ENCODE data around the gene STAG1.
A peak's percentile ranks its signal among the peaks of the same experiment; 100 is the strongest.
"Not testable (repeated sequence)": the region's sequence is repeated elsewhere in the genome, so short reads cannot be mapped to it uniquely, and the experiment has no call there.

The STAG1 gene

DNA sequence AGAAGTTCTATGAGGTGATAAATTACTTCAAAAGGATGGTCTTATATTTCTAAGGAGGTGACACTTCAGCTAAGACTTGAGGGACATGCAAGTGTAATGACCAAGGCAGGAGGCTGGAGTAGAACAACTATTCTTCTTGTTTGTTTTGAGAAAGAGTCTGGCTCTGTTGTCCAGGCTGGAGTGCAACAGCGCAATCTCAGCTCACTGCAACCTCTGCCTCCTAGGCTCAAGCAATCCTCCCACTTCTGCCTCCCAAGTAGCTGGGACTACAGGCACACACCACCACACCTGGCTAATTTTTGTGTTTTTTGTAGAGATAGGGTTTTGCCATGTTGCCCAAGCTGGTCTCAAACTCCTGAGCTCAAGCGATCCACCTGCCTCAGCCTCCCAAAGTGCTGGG lies 108.8 kb downstream of the STAG1 start:
- DNase-seq = not testable (repeated sequence)

DNA sequence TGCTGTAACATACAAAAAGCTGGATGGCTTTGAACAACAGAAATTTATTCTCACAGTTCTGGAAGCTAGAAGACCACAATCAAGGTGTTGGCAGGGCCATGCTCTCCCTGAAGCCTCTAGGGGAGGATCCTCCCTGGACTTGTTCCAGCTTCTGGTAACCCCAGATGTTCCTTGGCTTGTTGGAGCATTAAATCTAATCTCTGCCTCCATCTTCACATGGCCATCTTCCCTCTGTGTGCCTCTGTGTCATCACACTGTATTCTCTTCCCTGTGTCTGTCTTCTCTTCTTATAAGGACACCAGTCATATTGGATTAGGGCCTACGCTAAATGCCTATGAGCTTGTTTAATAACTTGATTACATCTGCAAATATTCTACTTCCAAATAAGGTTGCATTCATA lies 109.5 kb downstream of the STAG1 start:
- DNase-seq = no peak

GRCh38 chr3:136639069-136639468 lies 113.1 kb downstream of the STAG1 start:
- no peak for DNase-seq

GRCh38 chr3:136637176-136637575 lies 115.0 kb downstream of the STAG1 start:
- DNase-seq = no peak

DNA sequence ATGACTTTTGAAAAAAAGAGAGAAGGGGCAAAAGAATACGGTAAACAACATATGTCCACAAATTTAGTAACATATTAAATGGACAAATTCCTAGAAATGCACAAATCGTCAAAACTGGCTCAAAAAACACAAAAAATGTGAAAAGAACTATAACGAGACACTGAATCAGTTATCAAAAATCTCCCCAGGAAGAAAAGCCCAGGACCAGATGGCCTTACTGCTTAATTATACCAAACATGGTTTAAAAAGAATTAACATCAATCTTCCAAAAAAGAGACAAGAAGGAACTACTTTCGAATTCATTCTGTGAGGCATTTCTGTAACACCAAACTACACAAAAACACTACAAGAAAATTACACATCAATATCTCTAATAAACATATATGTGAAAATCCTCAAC lies 117.4 kb downstream of the STAG1 start:
- DNase-seq = no peak

DNA sequence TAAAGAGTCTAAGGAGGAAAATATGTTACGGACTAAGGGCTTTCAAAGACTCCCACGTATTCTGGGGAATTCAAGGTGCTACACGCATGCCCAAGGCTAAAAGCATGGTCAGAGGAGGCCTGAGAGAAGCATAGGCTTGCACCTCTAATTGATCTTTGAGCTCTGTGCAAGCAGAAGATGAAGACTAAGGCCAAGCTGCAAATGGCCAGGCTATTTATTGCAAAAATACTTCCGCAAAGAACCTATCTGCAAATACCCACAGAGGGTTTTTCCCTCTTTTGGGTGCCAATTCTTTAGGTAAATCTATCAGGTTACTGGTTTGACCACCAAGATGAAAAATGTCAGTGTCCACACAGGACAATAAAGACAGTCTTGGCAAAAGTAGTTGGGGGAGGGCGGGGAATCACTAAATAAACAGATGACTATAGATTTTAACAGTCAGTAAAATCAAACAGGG lies 119.5 kb downstream of the STAG1 start:
- no peak for DNase-seq

DNA sequence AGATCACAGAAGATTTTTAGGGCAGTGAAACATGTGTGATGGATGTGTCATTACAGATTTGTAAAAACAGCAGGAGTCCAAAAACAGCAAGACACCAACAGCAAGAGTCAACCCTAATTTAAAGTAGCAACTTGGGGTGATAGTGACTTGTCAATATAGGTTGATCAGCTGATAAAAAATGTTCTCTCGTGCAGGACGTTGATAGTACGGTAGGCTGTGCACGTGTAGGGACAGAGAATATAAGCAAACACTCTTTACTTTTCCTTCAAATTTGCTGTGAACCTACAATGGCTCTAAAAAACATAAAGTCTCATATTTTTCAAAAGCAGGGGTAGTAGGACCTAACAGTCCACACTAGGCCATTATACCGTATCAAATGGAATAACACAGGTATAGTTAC lies 120.8 kb downstream of the STAG1 start:
- no peak for DNase-seq

- no peak for DNase-seq
Measured at GRCh38 chr3:136630915-136631314, 121.3 kb downstream of the STAG1 start.

GRCh38 chr3:136626493-136626892 lies 125.7 kb downstream of the STAG1 start:
- no peak for DNase-seq

- DNase-seq = no peak
Measured at GRCh38 chr3:136624894-136625815, 127.0 kb downstream of the STAG1 start.

DNA sequence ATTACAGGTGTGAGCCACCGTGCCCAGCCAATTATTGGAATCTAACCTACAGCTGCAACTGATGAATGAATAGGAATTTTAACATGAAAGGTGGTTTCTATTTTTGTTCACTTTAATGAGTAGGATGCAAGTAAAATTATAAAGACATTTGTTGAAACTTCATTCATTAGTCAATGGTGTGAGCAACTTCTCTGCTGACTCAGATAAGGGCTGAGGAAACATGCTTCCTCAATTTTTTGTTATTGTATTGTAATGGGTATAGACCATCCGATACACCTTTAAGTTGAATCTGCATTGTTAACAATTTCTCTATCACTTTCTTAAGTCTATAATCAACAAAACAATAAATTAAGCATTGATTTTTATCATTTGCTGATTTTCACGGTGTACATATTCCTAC lies 127.8 kb downstream of the STAG1 start:
- DNase-seq = no peak

- DNase-seq = peak; percentile 58
Measured at GRCh38 chr3:136621628-136622027, 130.6 kb downstream of the STAG1 start.

DNA sequence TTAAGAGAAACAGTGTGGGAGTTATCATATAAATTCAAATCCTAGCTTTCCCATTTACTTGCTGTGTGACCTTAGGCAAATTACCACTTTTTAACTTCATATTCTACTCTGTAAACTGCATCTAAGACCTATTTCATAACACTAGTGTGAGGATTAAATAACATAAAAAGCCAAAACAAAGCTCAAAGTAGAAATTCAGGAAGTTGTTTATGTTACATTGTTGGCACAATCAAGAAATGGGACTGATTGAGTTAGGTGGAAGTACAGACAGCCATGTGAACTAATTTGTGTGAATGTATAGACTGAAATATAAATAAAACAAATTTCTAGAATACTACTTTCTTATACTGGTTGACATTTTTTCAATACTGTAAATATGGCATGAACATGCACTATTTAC lies 131.7 kb downstream of the STAG1 start:
- DNase-seq = no peak

DNA sequence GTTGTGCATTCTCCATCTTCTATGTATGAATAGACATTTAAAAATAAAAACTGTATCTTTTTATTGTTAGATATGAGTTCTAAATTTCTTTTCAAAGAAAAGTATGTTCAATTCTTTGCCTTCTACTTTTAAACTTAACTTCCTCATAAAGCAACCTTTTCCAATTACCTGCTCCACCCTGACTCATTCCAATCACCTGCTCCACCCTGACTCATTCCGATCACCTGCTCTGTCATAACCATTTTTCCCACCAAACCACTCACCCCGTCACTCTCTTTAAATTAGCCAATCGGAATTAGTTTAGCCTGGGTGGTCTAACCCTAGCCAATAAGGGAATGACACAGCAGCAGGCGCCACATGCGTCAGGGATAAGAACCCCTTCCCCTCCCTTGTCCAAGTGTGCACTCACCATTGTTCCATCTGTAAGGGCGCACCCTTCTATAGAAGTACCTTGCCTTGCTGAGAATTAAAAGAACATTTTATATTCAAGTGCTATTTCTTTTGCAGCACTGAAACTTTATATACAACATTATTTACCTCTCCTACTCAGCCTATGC lies 134.1 kb downstream of the STAG1 start:
- not testable (repeated sequence) for DNase-seq

GRCh38 chr3:136617198-136617597 lies 135.0 kb downstream of the STAG1 start:
- DNase-seq = no peak

DNA sequence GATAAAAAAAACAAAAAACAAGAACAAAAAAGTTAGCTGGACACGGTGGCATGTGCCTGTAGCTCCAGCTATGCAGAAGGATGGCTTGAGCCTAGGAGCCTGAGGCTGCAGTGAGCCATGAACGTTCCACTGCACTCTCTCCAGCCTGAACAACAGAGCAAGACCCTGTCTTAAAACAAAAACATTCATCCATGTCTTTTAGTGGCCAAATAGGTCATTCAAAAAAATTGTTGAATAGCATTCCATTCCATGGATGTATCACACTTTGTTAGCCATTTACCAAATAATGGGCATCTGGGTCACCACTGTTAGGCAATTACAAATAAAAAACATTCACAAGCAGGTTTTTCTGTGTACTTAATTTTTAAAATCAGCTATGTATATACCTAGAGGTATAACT lies 139.7 kb downstream of the STAG1 start:
- peak; percentile 9 for DNase-seq

GRCh38 chr3:136606990-136607389 lies 145.2 kb downstream of the STAG1 start:
- DNase-seq = no peak

GRCh38 chr3:136606216-136606615 lies 146.0 kb downstream of the STAG1 start:
- not testable (repeated sequence) for DNase-seq

- DNase-seq = peak; percentile 52
Measured at GRCh38 chr3:136604961-136605360, 147.2 kb downstream of the STAG1 start.

- DNase-seq = no peak
Measured at GRCh38 chr3:136602818-136603217, 149.4 kb downstream of the STAG1 start.

DNA sequence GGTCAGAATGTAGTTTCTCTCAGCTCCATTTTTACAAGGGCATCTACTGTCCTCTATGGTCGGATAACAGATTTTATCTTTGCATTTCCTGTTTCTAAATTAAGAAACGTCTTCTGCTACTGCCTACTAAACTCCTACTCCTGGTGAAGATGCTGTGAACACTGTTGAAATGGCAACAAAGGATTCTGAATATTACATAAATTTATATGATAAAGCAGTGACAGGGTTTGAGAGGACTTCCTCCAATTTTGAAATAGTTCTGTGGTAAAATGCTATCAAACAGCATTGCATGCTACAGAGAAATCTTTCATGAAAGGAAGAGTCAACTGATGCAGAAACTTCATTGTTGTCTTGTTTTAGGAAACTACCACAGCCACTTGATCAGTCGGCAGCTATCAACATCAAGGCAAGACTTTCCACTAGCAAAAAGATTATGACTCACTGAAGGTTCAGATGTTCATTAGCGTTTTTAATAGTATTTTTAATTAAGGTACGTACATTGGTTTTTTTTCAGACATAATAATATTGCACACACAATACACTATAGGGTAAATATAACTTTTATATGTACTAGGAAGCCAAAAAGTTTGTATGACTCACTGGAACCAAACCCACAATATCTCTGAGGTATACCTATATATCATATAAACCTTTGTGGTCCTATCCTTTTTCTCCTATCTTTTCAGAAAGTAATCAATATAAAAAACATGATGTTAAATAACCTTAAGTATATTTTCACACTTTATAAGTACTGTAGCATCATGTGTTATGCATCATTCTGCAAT lies 156.1 kb downstream of the STAG1 start:
- no peak for DNase-seq

- DNase-seq = no peak
Measured at GRCh38 chr3:136586580-136586979, 165.6 kb downstream of the STAG1 start.

GRCh38 chr3:136584728-136585127 lies 167.4 kb downstream of the STAG1 start:
- DNase-seq = no peak
